ENCODE results near the gene PPP1R13B.
"Not testable (repeated sequence)": the region's sequence is repeated elsewhere in the genome, so short reads cannot be mapped to it uniquely, and the experiment has no call there.

PPP1R13B gene, protein sequence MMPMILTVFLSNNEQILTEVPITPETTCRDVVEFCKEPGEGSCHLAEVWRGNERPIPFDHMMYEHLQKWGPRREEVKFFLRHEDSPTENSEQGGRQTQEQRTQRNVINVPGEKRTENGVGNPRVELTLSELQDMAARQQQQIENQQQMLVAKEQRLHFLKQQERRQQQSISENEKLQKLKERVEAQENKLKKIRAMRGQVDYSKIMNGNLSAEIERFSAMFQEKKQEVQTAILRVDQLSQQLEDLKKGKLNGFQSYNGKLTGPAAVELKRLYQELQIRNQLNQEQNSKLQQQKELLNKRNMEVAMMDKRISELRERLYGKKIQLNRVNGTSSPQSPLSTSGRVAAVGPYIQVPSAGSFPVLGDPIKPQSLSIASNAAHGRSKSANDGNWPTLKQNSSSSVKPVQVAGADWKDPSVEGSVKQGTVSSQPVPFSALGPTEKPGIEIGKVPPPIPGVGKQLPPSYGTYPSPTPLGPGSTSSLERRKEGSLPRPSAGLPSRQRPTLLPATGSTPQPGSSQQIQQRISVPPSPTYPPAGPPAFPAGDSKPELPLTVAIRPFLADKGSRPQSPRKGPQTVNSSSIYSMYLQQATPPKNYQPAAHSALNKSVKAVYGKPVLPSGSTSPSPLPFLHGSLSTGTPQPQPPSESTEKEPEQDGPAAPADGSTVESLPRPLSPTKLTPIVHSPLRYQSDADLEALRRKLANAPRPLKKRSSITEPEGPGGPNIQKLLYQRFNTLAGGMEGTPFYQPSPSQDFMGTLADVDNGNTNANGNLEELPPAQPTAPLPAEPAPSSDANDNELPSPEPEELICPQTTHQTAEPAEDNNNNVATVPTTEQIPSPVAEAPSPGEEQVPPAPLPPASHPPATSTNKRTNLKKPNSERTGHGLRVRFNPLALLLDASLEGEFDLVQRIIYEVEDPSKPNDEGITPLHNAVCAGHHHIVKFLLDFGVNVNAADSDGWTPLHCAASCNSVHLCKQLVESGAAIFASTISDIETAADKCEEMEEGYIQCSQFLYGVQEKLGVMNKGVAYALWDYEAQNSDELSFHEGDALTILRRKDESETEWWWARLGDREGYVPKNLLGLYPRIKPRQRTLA

DNA sequence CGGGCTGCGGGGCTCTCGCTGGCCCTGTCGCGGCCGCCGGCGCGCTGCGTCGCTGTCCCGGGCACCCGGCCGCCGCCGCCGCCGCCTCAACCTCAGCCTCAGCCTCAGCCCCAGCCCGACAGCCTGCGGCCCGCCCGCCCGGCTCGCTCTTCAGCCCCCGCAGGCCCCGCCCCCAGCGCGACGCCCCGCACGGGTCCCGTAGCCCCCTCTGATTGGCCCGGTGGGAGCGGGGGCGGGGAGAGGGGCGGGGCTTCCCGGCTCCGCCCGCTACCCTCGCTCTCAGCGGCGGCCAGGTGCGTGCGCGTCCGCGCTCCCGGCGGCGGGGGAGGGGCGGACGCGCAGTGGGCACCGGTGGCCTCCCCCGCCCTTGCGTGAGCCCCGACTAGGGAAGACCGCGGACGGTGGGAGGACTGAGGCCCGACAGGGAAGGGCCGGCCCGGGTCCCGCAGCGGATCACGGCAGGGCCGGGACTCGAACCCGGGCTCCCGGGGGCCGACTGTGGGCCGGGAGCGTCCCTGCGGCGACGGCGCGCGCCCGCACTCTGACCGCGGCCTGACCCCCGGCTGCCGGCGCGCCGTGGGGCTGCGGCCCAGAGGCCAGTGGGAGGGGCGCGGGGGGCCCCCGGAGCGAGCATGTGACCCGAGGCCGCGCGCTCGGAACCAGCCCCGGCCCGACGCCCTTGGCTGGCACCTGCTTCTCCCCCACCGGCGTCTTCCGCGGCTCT lies at the start of gene PPP1R13B:
TSS of gene PPP1R13B (minus strand) at position 125 of the 724 bp plus-strand sequence. CDS start 268 bp downstream, outside the sequence.
- peak; percentile 87 for DNase-seq (ENCODE audit: low spot score)

DNA sequence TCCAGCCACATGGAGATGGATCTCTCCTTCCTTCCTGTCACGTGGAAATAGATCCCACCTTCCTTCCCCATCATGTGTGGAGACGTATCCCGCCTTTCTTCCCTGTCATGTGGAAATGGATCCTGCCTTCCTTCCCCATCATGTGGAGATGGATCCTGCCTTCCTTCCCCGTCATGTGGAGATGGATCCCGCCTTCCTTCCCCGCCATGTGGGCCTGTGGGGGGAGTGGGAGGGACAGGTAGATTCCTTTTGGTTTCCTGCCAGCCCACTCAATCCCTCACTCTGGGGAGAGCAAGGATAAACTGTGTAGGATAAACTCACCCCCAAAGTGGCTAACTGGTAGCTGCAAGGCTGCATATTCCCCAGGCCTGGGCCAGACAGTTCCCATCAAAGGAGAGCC lies 49.2 kb upstream of the PPP1R13B start:
- no peak for DNase-seq (ENCODE audit: low spot score)

DNA sequence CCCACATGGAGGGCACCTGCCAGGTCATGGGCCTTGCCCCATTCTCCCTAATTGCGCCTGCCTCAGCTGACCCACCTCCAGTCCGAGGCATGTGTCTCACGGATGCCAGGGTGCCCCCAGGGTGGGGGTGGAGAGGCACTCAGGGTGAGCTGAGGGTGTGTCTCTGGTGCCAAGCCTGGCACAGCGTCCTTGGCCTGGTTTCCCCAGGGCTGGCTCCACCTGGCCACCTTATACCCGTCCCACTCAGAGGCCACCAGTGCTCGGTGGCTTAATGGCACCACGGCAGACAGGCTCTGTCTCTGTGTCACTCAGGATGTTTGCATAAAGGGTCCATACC lies 47.3 kb upstream of the PPP1R13B start:
- no peak for DNase-seq (ENCODE audit: low spot score)

DNA sequence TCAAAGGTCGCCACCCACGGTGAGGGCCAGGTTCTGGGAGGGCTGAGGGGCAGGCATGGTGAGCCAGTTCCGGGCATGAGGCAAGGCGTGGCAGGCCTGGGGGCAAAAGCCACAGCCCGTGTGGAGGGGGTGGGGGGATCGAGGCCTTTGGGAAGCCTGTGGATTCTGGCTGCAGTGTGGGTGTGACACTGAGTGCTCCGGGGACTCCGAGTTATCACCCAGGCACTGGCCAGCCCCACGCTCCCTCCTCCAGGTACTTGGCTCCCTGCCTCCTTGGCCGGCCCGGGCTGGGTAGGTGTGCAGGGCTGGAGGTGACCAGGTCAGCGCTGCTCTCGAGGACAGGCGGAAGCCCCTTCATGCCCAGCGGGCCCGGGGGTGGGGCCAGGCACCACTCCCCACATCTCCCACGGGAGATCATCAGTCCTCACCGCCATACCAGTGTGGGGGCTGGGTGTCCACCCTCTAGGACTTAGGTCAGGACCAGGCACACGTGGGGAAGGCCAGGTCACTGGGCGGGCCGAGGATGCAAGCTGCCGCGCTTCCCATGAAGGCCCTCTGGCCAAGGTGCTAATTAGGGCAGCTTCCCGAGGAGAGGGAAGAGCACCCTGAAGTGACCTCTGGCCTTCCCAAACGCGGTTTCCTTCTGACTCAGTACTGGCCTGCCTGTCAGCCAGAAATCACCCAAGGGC lies 46.8 kb upstream of the PPP1R13B start:
- DNase-seq (ENCODE audit: low spot score) = no peak

DNA sequence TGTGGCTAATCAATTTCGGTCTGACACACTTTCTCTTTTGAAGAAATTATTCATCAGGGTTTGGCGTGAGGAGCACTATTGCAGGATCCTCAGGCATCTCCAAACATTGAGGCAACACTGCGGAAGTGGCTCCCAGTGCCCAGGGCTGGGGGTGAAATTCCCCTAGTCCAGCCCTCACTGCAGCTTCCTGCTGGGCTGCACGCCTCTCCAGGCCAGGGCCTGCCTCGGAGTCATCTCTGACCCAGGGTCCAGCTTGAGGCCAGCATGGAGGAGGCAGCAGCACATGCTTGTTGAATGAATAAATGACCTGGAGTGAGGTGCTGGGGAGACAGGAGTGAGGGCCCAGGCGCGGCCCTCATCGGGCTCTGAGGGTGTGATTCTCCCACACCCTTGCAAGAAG lies 44.9 kb upstream of the PPP1R13B start:
- no peak for DNase-seq (ENCODE audit: low spot score)

DNA sequence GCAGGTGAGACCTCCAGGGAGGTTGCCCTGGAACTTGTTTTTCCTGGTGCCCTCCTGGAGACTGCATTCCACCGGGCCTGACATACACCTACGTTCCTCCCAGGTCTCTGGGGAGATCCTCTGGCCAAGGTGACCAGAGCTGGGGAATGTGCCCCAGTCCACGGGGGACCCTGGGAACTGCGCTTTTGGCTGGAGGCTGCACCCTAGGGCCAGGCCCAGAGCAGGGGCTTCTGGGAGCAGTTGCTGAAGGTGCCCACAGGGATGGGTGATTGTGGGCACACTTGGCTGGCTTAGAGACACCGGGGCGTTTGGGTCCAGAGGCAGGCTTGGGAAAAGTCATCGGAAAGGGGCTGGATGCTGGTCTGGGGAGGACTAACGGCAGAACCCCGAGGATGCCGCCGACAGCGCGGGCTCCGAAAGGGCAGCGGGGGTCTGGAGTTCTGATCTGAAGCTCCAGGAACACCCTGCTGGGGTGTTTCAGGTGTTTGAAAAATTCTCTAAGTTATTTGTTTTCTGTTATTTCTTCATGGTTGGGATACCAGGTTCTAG lies 44.4 kb upstream of the PPP1R13B start:
- DNase-seq (ENCODE audit: low spot score) = no peak

DNA sequence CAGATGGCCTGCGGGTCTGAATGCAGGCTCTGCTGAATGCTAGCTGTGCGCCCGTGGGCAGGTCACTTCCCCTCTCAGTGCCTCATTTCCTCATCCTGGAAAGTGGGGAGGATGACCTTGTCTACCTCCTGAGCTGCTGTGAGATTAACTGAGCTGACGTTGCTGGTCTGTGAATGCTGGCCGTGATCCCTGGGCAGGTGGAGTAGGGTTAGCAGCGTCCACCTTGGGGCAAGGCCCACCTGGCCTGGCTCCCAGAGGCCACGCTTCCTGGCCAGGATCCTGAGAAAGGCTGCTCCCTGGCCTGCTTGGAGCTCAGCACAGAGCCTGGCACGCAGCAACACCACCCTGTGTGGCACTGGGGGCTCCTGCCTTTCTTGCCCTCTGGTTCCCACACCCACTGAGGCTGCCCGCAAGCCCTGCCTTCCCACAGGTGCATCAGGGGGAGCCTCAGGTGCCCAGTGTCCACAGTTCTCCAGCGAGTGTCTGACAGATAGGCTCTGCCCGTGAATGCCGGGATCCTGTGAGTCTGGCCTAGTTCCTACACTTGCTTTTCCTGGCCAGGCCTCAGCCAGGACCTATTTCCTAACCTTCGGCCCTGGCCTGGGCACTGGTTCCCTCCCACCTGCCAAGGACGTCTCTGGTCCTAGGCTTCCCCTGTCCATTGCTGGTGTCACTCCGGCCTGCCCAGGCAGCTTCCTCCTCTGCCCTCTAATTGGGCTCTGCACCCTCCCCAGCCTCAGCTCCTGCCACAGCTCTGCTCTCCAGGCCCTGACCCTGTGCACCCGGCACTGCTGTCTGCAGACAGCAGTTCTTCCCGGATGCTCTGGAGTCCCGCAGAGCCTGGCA lies 43.7 kb upstream of the PPP1R13B start:
- DNase-seq (ENCODE audit: low spot score) = no peak

DNA sequence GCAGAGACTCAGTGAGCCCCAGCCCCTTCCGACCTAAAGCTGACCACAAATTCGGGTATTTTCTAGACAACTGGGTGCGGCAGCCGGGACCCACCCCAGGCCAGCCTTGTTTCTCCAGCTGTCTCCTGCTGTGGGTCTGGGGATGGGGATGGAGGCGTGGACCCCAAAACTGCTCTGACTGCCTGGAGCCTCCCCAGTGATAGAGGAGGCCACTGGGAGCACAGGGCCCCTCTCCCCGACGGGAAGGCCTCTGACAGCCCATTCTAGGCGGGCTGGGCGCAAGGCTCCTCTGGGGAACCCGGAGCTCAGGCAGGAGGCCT lies 42.6 kb upstream of the PPP1R13B start:
- no peak for DNase-seq (ENCODE audit: low spot score)

DNA sequence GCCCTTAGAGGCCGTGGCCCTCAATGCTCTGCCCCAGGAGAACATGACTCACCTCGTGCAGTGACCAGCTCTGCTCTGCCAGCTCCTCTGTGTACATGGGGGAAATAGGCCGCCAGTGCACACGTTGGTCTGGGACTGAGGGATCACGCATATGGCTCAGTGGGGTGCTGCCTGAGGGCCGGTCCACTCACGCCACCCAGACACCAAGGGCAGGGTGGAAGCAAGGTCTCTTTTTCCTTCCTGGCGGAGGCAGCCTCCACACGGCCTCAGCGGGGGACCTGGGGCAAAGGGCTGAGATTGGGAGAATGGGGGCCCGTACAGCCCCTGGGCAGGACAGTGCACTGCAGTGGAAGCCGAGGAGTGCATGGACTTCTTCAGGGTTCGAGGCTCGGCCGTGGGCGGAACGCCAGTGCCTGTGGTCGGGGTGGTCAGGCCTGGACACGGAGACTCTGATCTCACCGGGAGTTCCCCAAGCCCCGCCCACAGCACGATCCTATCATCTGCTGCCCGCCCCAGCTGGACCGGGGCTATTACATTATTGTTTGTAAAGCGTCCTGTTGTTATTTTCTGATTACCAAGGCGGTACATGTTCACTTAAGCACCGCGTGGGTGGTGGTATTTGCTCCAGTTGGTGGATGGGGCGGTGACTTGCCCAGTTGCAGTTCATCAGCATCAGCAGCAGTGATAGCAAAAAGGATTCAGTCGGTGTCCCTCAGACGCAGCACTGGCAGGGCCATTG lies 42.1 kb upstream of the PPP1R13B start:
- DNase-seq (ENCODE audit: low spot score) = peak; percentile 21

DNA sequence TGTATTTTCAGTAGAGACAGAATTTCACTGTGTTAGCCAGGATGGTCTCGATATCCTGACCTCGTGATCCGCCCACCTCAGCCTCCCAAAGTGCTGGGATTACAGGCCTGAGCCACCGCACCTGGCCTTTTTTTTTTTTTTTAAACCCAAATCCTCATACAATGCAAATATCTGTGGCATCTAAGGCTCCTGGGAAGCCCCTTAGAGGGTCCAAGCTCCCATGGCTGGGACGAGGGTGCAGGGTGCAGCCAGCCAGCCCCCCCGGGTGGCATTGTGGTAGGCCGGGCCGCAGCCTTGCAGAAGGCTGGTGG lies 41.6 kb upstream of the PPP1R13B start:
- not testable (repeated sequence) for DNase-seq (ENCODE audit: low spot score)

DNA sequence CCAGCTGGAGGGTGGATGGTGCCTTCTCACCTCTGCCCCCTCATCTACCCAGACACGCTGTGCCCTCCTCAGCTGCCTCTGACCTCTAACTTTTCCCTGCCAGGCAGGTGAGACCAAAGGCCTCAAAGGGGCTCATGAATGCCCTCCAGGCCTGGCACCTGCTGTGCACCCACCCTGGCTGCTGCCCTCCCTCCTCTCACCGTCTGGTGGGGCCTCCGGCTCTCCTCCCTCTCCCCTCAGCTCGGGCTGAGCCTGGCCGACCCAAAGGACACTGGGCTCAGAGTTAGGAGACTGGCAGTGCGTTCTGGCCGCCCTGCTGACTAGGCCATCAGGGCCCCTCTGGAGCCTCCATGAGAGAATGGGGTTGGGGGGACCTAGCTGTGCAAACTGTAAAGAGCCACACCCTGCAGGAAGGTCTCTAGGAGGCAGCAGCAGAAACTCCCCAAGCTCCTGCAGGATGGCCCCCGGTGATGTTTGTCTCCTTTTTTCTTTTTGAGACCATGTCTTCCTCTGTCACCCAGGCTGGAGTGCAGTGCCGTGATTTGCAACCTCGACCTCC lies 40.3 kb upstream of the PPP1R13B start:
- DNase-seq (ENCODE audit: low spot score) = no peak

DNA sequence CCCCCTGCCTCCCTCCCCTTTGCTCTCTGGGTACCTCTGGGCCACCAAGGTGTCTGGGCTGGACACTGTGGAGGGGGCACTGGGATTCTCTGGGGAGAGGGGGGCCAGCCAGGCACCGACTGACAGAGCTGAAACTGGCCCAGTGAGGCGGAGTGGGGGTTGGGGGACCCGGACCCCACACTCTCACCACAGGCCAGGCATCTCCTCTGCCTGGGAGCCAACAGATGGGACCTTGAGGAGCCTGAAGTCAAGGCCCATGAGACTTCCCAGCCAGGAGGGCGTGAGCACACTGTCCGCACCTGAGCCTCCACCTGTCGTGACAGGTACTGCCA lies 39.8 kb upstream of the PPP1R13B start:
- DNase-seq (ENCODE audit: low spot score) = no peak

DNA sequence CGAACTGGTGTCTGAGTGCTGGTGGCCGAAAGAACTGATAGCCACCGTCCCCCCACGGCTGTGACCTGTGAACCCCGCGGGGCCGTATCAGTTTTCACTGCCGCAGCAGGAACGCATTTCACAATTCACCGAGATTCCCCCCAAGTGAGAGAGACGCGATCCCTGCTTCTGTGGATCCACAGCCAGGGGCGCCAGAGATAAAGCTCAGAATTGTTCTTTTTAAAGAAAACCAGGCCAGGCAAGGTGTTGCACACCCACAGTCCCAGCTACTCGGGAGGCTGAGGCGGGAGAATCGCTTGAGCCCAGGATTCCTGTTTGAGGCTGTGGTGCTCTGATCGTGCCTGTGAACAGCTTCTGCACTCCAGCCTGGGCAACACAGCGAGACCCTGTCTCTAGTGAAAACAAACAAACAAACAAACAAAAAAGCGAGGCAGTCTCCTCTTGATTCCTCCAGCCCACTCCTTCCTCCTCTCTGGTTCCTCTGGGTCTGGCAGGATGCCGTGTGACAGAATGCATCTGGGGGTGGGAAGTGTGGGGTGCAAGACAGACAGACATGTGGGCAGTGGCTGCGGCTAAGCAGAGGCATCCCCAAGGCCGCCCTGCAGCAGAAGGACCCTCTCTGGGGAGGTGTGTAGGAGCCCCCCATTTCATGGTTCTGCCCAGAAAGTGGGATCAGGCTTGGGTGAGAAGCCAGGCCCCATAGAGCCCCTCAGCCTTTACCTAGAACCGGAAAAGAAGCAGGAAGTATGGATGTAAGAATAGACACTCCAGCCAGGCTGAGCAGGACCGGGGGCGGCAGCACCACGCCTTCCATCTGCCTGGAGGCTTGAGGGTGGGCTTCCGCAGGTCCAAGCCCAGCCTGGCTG lies 39.2 kb upstream of the PPP1R13B start:
- no peak for DNase-seq (ENCODE audit: low spot score)

DNA sequence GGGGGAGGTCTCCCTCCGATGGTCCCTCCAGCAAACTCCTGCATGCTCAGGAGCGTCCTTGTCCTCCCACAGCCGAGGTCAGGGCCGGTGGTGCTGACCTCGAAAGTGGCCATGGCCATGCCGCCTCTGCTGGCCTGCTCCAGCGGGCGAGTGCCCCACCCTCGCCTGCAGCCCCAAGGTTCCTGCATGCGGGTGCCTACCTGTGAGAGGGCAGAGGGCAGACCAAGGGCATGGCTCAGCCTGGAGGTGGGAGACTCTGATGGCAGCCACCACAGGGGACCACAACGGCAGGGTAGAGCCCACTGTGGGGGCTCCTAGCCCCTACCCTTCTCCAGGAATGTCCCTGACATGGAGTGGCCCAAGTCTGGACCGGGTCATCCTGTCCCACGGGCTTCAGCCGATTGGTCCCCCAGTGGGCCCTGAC lies 38.1 kb upstream of the PPP1R13B start:
- DNase-seq (ENCODE audit: low spot score) = no peak

DNA sequence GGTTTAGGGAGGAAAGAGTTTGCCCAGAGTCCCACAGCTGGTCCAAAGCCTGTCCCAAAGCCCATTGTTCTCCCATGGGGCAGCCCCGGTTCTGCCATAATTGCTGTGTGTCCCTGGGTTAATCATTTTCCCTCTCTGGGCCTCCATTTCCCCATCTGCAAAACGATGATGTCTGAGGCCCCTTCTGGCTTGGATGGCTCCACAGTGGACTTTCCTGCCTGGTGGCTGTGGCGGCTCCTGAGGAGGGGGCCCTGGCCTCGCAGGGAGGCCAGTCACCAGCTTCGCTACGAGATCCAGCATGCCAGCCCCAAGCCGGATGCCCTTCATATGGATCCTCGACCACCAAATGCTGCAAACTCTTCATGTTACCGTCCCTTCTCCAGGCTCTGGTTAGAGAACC lies 37.5 kb upstream of the PPP1R13B start:
- no peak for DNase-seq (ENCODE audit: low spot score)

DNA sequence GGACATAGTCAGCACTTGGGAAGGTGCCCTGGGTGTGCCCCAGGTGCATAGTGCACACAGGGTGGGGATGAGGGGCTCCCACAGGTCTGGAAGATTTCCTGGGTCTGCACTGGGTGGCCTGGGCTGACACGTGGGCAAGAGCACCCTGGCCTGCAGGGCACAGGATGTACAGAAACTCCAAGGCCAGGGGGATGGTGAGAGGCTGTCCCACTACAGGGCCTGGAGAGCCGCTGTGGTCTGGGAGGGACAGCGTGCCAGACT lies 35.8 kb upstream of the PPP1R13B start:
- DNase-seq (ENCODE audit: low spot score) = no peak

DNA sequence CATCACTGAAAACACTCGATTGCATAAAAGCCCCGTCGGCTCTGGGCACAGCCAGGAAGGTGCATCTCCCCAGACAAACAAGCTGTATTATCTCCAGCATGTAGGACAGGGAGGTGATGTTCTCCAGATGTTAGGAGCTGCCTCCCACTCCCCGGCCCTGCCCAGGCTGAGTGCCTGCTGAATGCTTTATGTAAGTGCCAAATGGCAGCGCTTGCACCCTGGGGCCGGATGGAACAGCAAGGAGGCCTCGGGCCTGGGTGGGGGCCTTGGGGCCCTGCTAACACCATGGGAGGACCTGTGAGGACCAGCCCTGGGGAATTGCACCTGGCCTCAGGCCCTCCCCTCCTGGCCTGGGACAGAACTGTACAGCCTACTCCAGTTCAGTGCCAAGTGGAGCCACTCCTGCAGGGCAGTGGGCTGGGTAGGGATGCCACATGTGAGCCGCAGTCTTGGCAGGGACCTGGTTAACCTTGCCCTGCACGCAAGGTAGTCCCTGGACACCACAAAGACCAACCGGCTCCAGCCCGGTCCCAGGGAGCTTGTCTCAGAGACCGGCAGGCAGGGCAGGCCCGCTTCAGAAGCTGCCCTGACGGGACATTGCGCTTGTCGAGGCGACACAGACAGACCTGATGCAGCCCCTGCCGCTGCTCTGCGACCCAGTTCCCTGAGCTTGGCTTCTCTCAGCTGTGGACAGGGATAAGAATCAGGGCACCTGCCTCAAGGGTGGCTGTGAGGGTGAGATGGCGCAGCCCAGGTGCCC lies 35.3 kb upstream of the PPP1R13B start:
- DNase-seq (ENCODE audit: low spot score) = no peak
